ENCODE measurements around the gene OGDHL. TPM values are rescaled to one million over a fixed set of nuclear protein-coding genes. Genes with fewer than 3 reads are reported as not detected.

OGDHL gene
- total and polyA plus RNA-seq, 7 donors = 0.46 to 6.1 (median 1.2) TPM

DNA sequence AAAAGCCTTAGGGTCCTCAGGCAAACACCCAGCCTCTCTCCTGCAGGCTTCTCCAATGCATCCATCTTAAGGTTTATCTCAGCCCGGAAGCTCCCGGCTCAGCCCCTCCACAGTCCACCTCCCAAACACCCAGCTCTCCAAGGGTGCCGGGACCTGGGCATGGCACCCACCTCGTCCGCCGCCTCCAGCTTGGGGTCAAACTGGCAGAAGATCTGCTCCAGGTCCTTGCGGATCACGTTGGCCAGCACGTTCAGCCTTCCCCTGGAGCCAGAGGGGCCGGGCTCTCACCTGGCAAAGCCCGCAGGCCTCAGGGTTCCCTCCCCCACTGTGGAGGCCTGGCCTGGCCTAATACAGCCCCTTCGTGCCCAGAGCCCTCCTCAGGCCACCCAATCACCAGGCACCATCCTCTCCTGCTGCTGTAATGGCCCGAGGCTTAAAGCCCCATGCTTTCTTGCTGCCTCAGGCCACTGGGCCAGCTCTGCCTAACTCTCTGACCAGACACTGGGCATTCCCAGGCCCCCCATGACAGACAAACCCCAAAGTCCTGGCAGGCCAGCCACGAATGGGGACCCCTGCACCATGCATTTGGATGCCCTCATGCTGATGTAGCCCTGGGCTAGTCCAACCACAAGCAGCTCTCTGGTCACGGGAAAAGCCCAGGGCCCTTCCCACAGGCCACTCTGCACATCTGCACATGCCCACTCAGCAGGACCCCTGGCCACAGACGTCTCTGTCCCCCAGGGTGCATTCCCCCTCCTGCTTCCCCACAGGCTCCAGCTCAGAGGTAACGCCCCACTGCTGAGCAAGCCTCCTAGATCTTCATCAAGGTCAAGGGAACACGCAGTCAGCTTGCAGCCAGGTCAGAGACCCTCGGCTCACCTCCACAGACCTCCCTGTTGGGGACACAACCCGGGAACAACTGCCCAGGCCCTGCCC, 12.3 kb downstream of the OGDHL start:
- 83 to 85% methylated on average over 20 of the region's 20 CpGs for WGBS, 2 donors
- Histone ChIP-seq H3K4me1 (no peaks in the 10 kb centered on the region), H3K4me3 (no peak overlapping the region), H3K27ac (no peak overlapping the region), H3K36me3 (no peaks in the 10 kb centered on the region), H3K27me3 (no peaks in the 10 kb centered on the region), H3K9me3 (no peaks in the 10 kb centered on the region)
- TF ChIP-seq CTCF (IDR thresholded peaks at IDR 0.05) = no peak
- TF ChIP-seq POLR2AphosphoS5 (IDR thresholded peaks at IDR 0.05) = no peak
- no peak for TF ChIP-seq POLR2A (IDR thresholded peaks at IDR 0.05)
- no peak for TF ChIP-seq EP300 (IDR thresholded peaks at IDR 0.05)
- intact Hi-C loops (cut with DNase I) = no loop called here
- DNase-seq = no peak

- DNase-seq = no peak
- no peak overlapping the region for H3K27ac ChIP-seq
Measured at GRCh38 chr10:49749144-49749543, 13.0 kb downstream of the OGDHL start.

DNA sequence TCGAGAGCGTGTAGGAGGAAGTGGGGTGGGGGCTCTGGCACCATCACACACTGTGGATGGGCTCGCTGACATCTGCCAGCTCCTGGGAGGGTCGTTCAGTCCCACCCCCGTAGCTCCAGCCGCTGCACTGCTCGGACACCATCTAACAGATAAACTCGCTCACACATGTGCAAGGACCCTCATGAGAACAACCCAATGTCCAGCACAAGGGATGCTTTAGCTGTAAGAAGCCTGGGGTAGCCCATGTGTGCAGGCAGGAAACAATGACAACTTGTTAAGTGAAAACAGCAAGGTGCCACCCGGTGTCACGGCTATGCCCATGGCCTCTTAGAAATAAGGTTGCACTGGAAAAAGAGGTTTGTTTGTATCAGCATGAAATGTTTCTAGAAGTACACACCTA, 14.1 kb downstream of the OGDHL start:
- DNase-seq = no peak
- Histone ChIP-seq H3K36me3 (no peaks in the 10 kb centered on the region), H3K9me3 (no peaks in the 10 kb centered on the region), H3K4me1 (no peaks in the 10 kb centered on the region), H3K27ac (no peak overlapping the region), H3K27me3 (no peaks in the 10 kb centered on the region), H3K4me3 (no peak overlapping the region)
- TF ChIP-seq POLR2AphosphoS5 (IDR thresholded peaks at IDR 0.05) = no peak
- TF ChIP-seq EP300 (IDR thresholded peaks at IDR 0.05) = no peak
- TF ChIP-seq POLR2A (IDR thresholded peaks at IDR 0.05) = no peak
- TF ChIP-seq CTCF (IDR thresholded peaks at IDR 0.05) = no peak
- WGBS, 2 donors = 72 to 85% methylated on average over 10 of the region's 10 CpGs
- intact Hi-C loops (cut with DNase I) = no loop called here

More at GRCh38 chr10:49749144-49749543, 13.0 kb downstream of the OGDHL start:
- H3K27me3 ChIP-seq = no peaks in the 10 kb centered on the region
- H3K9me3 ChIP-seq = no peaks in the 10 kb centered on the region
- TF ChIP-seq CTCF (IDR thresholded peaks at IDR 0.05) = no peak
- no peak for TF ChIP-seq POLR2AphosphoS5 (IDR thresholded peaks at IDR 0.05)
- no peak for TF ChIP-seq EP300 (IDR thresholded peaks at IDR 0.05)
- TF ChIP-seq POLR2A (IDR thresholded peaks at IDR 0.05) = no peak
- intact Hi-C loops (cut with DNase I) = no loop called here
- WGBS, 2 donors = 82 to 88% methylated on average over 2 of the region's 2 CpGs
- H3K4me3 ChIP-seq = no peak overlapping the region
- no peaks in the 10 kb centered on the region for H3K36me3 ChIP-seq
- no peaks in the 10 kb centered on the region for H3K4me1 ChIP-seq

- no peak for TF ChIP-seq POLR2A (IDR thresholded peaks at IDR 0.05)
- no peak for TF ChIP-seq CTCF (IDR thresholded peaks at IDR 0.05)
- no peak for TF ChIP-seq POLR2AphosphoS5 (IDR thresholded peaks at IDR 0.05)
- TF ChIP-seq EP300 (IDR thresholded peaks at IDR 0.05) = no peak
- no peak for DNase-seq
- intact Hi-C loops (cut with DNase I) = no loop called here
- Histone ChIP-seq H3K27ac (no peak overlapping the region), H3K4me1 (no peaks in the 10 kb centered on the region), H3K4me3 (no peak overlapping the region), H3K36me3 (no peaks in the 10 kb centered on the region), H3K27me3 (no peaks in the 10 kb centered on the region), H3K9me3 (no peaks in the 10 kb centered on the region)
- 87 to 88% methylated on average over 4 of the region's 4 CpGs for WGBS, 2 donors
Measured at GRCh38 chr10:49747303-49747646, 14.8 kb downstream of the OGDHL start.

Measured in sigmoid colon (tissue), 7 donors.